NCI-H524 (cell line): ENCODE data around the gene CCDC88C.
A peak's percentile ranks its signal among the peaks of the same experiment; 100 is the strongest.

Experiments used
- DNase-seq, 2 experiments: peaks; one replicate each; lab custom pipeline; 2025; lab: John Stamatoyannopoulos, UW

Gene CCDC88C

GRCh38 chr14:91307652-91308051 lies 110.0 kb downstream of the CCDC88C start:
- no peak for DNase-seq

GRCh38 chr14:91307046-91307445 lies 110.6 kb downstream of the CCDC88C start:
- no peak for DNase-seq

GRCh38 chr14:91306547-91306946 lies 111.1 kb downstream of the CCDC88C start:
- no peak for DNase-seq

- no peak for DNase-seq
These were observed 111.8 kb downstream of the CCDC88C start for GRCh38 chr14:91305650-91306431.

GRCh38 chr14:91303924-91304229 lies 113.7 kb downstream of the CCDC88C start:
- DNase-seq, result no peak

- no peak for DNase-seq
These were observed 114.3 kb downstream of the CCDC88C start for GRCh38 chr14:91303091-91303923.

GRCh38 chr14:91302391-91302790 lies 115.2 kb downstream of the CCDC88C start:
- DNase-seq, result no peak

- DNase-seq, result no peak
These were observed 116.7 kb downstream of the CCDC88C start for GRCh38 chr14:91300957-91301356.

GRCh38 chr14:91300283-91300895 lies 117.2 kb downstream of the CCDC88C start:
- no peak for DNase-seq

GRCh38 chr14:91299121-91300115 lies 118.2 kb downstream of the CCDC88C start:
- DNase-seq, result peak in 1 of 2 experiments; percentile 33

- DNase-seq, result no peak
These were observed 119.0 kb downstream of the CCDC88C start for GRCh38 chr14:91298576-91298975.

GRCh38 chr14:91297081-91297711 lies 120.4 kb downstream of the CCDC88C start:
- DNase-seq, result no peak

- DNase-seq, result no peak
These were observed 121.5 kb downstream of the CCDC88C start for GRCh38 chr14:91295851-91296796.

GRCh38 chr14:91295276-91295845 lies 122.3 kb downstream of the CCDC88C start:
- no peak for DNase-seq

GRCh38 chr14:91294153-91294552 lies 123.5 kb downstream of the CCDC88C start:
- no peak for DNase-seq

- no peak for DNase-seq
These were observed 124.3 kb downstream of the CCDC88C start for GRCh38 chr14:91293281-91293680.

- no peak for DNase-seq
These were observed 125.1 kb downstream of the CCDC88C start for GRCh38 chr14:91292491-91292890.

- DNase-seq, result no peak
These were observed 125.7 kb downstream of the CCDC88C start for GRCh38 chr14:91291786-91292405.

GRCh38 chr14:91290986-91291385 lies 126.6 kb downstream of the CCDC88C start:
- no peak for DNase-seq
